Subcutaneous adipose tissue (tissue), 4 donors: ENCODE measurements around the gene TMTC1. TPM values are rescaled to one million over a fixed set of nuclear protein-coding genes. Genes with fewer than 3 reads are reported as not detected.

Source experiments
- CTCF ChIP-seq: fragments of 450-650 bp; IDR thresholded peaks from one replicate; pipeline ENCODE4 v1.5.1; 2016; ENCODE audit warnings: low read depth, mild to moderate bottlenecking, control low read depth, antibody characterized with exemption, moderate library complexity
- total RNA-seq, 4 donors: library from RNA; depleted of rRNA; stranded (reverse); fragments of >200 nt; gene quantifications; one replicate each; pipeline ENCODE4 v1.1.0, GENCODE V29; 2016

Gene TMTC1
- total RNA-seq, 4 donors from 2014 or later = 45.4 to 153 (median 85.2) TPM

- no peak for TF ChIP-seq CTCF
These were observed 222.1 kb downstream of the TMTC1 start for GRCh38 chr12:29561664-29562071.

GRCh38 chr12:29559198-29559597 lies 224.5 kb downstream of the TMTC1 start:
- no peak for TF ChIP-seq CTCF

- no peak for TF ChIP-seq CTCF
These were observed 227.4 kb downstream of the TMTC1 start for GRCh38 chr12:29556363-29556762.

GRCh38 chr12:29552994-29553748 lies 230.6 kb downstream of the TMTC1 start:
- no peak for TF ChIP-seq CTCF

- no peak for TF ChIP-seq CTCF
These were observed 231.3 kb downstream of the TMTC1 start for GRCh38 chr12:29552324-29552927.

- no peak for TF ChIP-seq CTCF
These were observed 231.9 kb downstream of the TMTC1 start for GRCh38 chr12:29551812-29552211.

GRCh38 chr12:29547864-29548263 lies 235.9 kb downstream of the TMTC1 start:
- TF ChIP-seq CTCF = no peak
